Anterior cingulate cortex (tissue), 58 donors: Measurements from ENCODE around the gene CNGA2.

Experiments
- DNase-seq, 58 donors: peaks; one replicate each; lab custom pipeline; 2025; lab: John Stamatoyannopoulos, UW

The CNGA2 gene

DNA sequence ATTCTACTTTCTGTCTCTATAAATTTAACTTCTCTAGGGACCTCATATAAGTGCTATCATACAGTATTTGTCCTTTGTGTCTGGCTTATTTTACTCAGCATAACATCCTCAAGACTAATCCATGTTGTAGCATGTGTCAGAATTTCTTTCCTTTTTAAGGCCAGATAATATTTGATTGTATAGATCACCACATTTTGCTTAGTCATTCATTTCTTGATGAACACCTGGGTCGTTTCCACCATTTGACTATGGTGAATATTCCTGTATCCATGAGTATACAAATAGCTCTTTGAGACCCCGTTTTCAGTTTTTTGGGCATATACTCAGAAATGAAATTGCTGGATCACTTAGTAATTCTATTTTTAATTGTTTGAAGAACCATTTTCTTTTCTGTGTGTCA, 12.0 kb downstream of the CNGA2 start:
- DNase-seq, result no peak

DNA sequence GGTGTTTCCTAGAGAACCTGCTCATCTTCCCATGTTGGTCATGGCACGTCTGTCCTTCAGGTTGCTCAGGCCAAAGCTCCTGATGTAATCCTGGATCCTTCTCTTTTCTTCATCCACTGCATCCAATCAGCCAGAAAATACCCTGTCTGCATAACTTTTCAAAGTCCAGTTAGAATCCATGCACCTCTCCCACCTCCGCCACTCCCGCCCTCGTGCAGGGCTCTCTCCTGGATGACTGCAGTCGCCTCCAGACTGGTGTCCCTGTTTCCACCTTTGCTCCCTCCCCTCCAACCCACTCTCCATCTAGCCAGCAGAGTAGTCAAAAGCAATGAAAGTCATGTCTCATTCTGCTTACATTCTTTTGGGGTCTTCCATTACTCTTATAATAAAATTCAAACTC, 16.0 kb downstream of the CNGA2 start:
- DNase-seq, result no peak

- DNase-seq, result no peak
These were observed 18.3 kb downstream of the CNGA2 start for GRCh38 chrX:151752847-151753246.

DNA sequence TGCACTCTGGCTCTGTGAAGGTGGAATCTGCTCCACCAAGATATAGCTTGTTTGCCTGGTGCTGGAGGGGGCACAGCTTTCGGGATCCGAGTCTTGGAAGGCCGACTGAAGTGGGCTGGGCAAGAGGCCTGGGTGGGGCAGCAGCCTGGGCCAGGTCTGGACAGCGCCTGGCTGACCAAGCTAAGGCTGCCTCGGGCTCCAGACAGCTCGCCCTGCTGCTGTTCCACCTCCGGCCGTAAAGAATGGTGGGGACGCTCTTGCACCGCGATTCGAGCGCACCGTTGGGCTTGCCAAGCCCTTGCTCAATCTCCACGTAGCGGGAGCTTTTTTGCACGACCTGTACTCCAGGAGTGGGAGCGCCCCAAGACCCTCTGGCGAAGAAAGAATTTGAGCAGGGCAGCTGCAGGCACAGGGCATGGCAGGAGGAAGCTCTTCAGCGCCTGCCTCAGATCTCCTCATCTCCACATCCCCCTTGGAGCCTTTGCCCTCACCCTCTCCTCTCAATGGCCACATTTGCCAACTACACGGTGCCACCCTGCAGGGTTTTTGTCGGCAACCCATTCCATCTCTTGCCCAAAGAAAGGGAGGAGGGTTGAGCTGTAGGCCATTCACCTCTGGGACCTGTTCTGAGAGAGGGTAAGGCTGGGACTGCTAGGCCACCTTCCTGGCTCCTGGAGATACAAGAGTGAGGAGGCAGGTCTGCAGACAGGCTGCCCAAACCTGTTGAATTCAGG, 18.9 kb downstream of the CNGA2 start:
- peak in 53 of 58 donors; percentile 0 to 61 (median 17) for DNase-seq

DNA sequence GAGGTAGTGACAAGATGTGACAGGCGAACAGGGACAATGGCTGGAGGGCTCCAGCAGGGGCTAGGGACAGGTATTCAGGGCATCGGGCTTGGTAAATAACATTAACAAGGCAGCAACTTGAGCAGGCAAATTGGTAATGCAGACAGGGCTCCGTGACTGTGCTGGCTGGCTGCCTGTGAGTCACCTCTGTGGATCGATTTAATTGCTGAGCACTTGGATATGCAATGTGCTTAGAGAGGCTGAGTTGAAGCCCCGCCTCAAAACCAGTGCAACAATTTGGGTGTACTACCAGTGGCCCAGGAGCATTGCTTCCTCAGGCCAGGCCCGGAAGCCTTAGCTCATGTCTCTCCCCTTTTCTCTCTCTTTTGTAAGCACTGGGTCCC, 19.5 kb downstream of the CNGA2 start:
- DNase-seq, result no peak

- DNase-seq, result no peak
These were observed 20.2 kb downstream of the CNGA2 start for GRCh38 chrX:151754641-151755215.

GRCh38 chrX:151759041-151759708, 24.6 kb downstream of the CNGA2 start:
- DNase-seq, result no peak

GRCh38 chrX:151762802-151763201, 28.3 kb downstream of the CNGA2 start:
- DNase-seq, result no peak

- DNase-seq, result no peak
These were observed 29.2 kb downstream of the CNGA2 start for GRCh38 chrX:151763711-151764110.

DNA sequence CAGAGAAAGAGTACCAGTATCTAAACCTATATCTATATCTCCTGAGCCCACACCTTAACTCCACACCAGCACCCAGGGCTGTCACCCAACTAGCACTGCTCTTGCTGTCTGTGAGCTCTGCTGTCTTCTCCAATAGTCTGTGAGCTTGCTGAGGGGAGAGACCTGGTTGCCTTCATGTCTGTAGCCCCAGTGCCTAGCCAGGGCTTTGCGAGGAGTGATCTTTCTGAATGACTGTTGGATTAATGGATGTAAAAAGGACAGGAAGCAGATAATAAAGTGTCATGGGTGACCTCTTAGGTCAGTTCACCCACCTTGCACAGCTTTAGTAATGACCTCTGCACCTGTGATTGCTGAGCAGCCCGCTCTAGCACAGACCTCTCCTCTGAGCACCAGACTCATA, 30.5 kb downstream of the CNGA2 start:
- DNase-seq, result no peak

DNA sequence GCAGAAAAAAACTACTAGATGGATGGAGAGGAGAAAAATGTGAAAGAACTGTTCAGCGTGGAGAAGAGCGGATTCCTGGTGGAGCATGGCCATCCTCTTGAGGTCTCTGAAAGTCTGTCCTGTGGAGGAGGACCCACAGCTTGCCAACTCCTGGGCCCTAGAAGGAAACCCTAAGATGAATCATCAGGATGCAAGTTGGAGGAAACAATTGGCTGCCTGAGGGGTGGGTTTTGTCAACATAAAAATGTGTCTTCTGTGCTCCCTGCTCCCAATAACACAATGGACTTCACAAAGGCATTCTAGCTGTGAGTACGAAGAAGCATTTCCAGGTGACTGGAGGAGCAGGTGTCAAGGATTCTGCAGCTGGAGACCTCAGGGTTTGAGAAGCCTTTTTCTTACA, 37.2 kb downstream of the CNGA2 start:
- DNase-seq, result no peak

DNA sequence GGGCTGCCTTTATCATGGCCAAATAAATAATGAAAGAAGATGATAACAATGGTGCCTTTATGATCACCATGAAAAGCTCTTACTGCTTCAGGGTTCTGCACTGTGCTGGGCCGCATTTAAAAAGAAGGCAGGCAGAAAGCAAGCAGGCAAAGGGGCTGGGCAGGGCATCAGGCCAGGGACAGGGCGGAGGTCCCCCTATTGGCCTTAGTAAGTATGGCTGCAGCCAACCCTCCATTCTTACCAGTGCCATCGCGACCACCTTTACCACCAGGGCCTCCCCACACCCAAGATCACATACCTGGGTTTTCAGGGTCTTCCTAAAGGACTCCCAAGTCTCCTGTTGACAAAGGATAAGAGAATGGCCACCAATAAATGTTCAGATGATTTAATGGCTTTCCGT, 38.9 kb downstream of the CNGA2 start:
- DNase-seq, result no peak

- no peak for DNase-seq
These were observed 39.9 kb downstream of the CNGA2 start for GRCh38 chrX:151774421-151774820.

DNA sequence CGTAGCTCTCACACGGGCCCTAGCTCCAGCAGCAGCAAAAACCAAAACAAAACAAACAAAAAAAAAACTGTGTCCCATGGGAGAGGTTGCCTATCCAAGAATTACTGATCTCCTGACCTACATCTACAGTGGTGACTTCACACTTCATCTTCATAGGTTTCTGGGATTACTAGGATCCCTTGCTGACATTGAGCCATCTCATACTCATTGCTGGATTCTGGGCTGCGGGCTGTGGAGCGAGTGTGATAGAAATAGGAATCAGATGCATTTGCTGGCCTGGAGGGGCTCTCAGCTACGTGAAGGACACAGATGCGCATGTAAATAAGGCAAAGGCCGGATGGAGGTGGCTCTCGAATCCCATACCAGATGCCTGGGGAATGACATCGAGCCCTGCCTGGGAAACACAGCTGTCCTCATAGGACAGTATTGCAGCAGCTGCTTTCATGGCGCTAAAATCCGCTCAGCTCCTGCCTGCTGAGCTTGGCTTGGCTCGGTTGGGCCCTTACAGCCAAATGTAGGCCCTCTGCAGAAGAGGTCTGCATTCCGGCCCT, 41.7 kb downstream of the CNGA2 start:
- DNase-seq, result no peak

GRCh38 chrX:151776936-151777335, 42.4 kb downstream of the CNGA2 start:
- DNase-seq, result no peak

- no peak for DNase-seq
These were observed 44.7 kb downstream of the CNGA2 start for GRCh38 chrX:151779258-151779657.

GRCh38 chrX:151780621-151781020, 46.1 kb downstream of the CNGA2 start:
- no peak for DNase-seq

DNA sequence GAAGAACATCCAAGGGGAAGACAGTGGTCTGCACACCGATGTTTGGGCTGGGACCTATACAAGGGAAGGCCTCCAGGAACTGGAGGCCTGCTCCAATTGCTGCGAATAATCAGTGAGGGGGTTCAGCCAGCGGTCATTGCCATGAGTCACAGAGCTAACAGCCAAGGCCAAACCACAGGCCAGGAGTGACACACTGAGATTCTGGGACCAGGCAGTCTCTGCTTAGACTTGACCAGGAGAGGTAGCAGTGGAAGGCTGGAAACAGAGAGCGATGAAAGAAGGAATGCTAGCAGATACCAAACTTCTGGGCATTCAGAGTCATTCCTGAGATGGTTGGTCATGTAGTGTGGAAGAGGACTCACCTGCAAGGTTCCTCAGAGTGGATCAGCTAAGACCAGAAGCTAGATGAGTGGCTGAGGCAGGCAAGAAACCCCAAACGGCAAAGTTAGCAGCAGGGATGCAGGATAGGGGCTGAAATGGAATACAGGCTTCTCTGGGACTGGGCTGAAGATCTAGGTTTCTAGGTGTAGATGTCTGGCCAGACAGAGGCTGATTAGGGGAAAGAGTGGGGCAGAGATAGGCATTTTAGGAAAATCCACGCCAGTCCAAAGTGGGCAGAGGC, 54.7 kb downstream of the CNGA2 start:
- DNase-seq, result peak in 1 of 58 donors; percentile 2

DNA sequence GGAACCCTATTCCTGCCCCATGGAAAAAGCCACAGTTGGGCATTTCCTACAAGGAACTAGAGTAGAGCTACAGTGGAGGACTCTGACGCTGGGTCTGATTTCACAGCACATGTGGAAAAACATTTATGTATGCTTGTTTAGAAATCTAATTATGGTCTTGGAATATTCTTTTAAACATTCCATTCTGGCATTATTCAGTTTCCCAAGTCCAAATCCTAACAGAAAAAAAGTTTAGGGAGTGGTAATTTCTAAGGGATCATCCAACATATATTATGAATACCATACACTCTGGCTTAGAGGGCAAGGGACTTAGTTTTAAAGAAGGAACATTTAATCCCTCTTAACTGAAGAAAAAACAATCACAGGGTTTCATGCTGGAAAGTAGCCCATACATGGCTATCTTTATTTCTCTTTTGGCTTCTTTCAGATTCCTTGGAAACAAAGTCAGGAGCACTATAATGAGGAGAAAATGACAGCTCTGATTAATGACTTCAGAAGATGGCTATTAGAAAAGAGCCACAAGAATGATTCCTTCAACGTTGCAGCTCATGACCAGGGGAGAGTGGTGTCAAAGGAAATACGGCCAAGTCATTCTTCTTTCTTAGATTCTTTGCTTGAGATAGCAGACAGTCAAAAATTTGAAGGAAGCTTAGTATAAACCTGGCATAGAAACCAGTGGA, 56.1 kb downstream of the CNGA2 start:
- DNase-seq, result no peak

DNA sequence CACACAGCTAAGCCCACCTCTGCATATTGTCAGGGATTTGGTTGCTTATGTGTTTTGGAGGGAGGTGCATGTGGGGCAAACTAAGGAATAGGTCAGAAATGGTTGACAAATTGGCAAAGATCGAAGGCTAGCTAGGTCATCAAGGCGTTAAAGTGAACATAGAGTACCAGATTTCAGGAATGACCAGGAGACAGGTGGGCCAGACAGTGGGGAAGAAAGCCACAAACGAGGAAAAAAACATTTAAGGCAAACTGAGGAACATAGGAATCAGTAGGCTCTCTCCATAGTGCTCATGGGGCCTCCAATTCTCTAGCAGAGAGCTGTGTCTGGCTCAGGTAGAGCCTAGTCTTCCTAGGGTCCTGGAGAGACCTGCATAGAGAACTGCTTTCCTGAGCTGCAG, 57.4 kb downstream of the CNGA2 start:
- no peak for DNase-seq

GRCh38 chrX:151792505-151792904, 58.0 kb downstream of the CNGA2 start:
- no peak for DNase-seq
